NT2/D1 (cell line): ENCODE results near the gene TUBA1C.

Experiments
- DNase-seq: peaks from one replicate; pipeline ENCODE4 v3.0.0-alpha.2; 2011; ENCODE audit warnings: low read depth, low spot score
- H3K27me3 ChIP-seq: 2 replicates; pipeline ENCODE4 v1.6.0; 2011; ENCODE audit warnings: mild to moderate bottlenecking; ENCODE audit not compliant: insufficient read length, insufficient read depth
- H3K36me3 ChIP-seq: 2 replicates; pipeline ENCODE4 v1.6.1; 2011; ENCODE audit warnings: mild to moderate bottlenecking, low read length, mixed read lengths; ENCODE audit not compliant: insufficient read depth, insufficient read length
- H3K4me1 ChIP-seq: 2 replicates; pipeline ENCODE4 v1.5.1; 2011; ENCODE audit not compliant: insufficient read depth, insufficient read length
- H3K4me3 ChIP-seq: 2 replicates; pipeline ENCODE4 v1.5.1; 2011; ENCODE audit warnings: low read depth; ENCODE audit not compliant: insufficient read length
- H3K9ac ChIP-seq: 2 replicates; pipeline ENCODE4 v1.6.0; 2011; ENCODE audit warnings: low read depth; ENCODE audit not compliant: insufficient read length
- H3K9me3 ChIP-seq: 2 replicates; pipeline ENCODE4 v1.5.1; 2011; ENCODE audit warnings: mild to moderate bottlenecking, low read length; ENCODE audit not compliant: insufficient read depth
- SUZ12 ChIP-seq: IDR thresholded peaks from 2 replicates; pipeline ENCODE4 v1.6.1; 2011; ENCODE audit not compliant: insufficient read length, insufficient read depth; ENCODE audit errors: extremely low read depth
- YY1 ChIP-seq: IDR thresholded peaks from 2 replicates; pipeline ENCODE4 v1.6.1; 2011; ENCODE audit not compliant: insufficient read length, insufficient read depth
- ZNF274 ChIP-seq: IDR thresholded peaks from 2 replicates; pipeline ENCODE4 v1.6.1; 2011; ENCODE audit warnings: mild to moderate bottlenecking, low read depth, low read length

TUBA1C gene

DNA sequence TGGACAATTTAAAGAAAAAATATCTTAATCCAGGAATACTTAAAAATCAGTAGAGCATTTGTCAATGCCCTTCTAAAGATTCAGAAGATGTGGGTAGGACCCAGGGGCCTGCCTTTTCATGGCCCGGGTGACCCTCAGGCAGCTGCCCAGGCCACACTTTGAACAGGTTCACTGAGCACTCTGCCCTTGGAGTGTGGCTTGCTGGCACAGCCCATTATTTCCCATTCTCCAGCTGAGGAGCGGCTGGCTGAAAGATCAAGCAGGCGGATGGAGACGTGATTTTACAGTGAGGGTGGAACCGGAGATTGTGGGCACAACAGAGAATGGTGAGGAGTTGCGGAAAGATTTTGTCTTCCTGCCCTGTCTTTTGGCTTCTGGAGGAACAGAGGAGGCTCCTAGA lies 23.0 kb downstream of the TUBA1C start:
- Histone ChIP-seq H3K36me3 (no peaks in the 10 kb centered on the region), H3K4me3 (no peak overlapping the region), H3K9me3 (peaks cover 9% of the 10 kb centered on the region; the same call in 1 of the 2 replicates), H3K4me1 (peaks cover 12% of the 10 kb centered on the region), H3K27me3 (no peaks in the 10 kb centered on the region), H3K9ac (no peak overlapping the region)
- no peak for DNase-seq
- TF ChIP-seq ZNF274 (no peak), YY1 (no peak), SUZ12 (no peak)

DNA sequence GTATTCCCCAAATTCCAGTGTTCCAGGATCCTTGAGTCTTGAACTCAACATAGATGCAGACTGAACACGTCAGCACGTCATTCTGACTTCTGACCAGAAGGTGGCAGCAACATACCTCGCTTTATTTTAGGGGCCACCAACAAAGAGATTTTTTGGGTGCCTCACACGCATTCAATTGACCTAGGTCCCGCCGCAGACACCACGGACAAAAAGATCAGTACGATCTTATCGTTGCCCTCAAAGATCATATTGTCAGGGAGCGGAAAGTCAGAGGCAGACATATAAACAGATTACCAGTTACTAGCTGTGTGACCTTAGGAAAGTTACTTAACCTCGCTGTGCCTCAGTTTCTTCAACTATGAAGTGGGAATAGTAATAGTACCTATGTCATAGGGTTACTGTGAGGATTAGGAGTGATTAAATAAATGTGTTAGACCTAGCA lies 23.6 kb downstream of the TUBA1C start:
- TF ChIP-seq SUZ12: no peak
- no peak for TF ChIP-seq ZNF274
- TF ChIP-seq YY1: no peak
- peak; percentile 62 for DNase-seq
- no peak overlapping the region for H3K9ac ChIP-seq
- H3K4me3 ChIP-seq: no peak overlapping the region
- peaks cover 9% of the 10 kb centered on the region; the same call in 1 of the 2 replicates for H3K9me3 ChIP-seq
- H3K4me1 ChIP-seq: peaks cover 17% of the 10 kb centered on the region
- H3K36me3 ChIP-seq: no peaks in the 10 kb centered on the region
- H3K27me3 ChIP-seq: no peaks in the 10 kb centered on the region

DNA sequence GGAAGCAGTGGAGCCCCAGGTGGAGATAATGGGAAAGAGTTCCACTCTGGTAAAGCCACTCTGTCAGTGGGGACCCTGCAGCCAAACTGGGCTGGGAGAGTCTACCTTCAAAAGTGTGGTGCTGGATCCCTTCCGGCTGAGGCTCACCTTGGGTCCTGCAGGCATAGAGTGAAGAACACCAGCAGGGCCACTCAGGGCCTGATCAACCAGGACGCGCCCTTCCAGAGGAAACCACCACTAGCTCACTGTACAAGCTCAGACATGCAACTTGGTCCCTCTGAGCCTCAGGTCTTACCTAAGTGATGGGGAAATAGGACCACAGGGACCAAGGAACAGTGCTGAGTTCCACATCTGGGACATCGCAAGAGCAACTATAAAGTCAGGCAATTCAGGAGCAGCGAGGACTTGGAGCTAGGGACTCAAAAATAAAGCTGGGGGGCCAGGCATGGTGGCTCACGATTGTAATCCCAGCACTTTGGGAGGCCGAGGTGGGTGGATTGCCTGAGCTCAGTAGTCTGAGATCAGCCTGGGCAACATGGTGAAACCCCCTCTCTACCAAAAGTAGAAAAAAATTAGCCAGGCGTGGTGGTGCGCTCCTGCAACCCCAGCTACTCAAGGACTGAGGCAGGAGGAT lies 24.2 kb downstream of the TUBA1C start:
- Histone ChIP-seq H3K9me3 (0 out of 2 replicates have a peak, but pooled peaks cover 4% of the 10 kb centered on the region), H3K4me1 (peaks cover 18% of the 10 kb centered on the region), H3K9ac (peak overlapping the region; percentile 36), H3K4me3 (no peak overlapping the region), H3K27me3 (no peaks in the 10 kb centered on the region), H3K36me3 (no peaks in the 10 kb centered on the region)
- TF ChIP-seq SUZ12: no peak
- no peak for TF ChIP-seq YY1
- no peak for TF ChIP-seq ZNF274
- no peak for DNase-seq

GRCh38 chr12:49292729-49293055 lies 27.8 kb downstream of the TUBA1C start:
- no peak overlapping the region for H3K4me3 ChIP-seq
- peaks cover 16% of the 10 kb centered on the region; the same call in 1 of the 2 replicates for H3K9me3 ChIP-seq
- H3K9ac ChIP-seq: peak overlapping the region; percentile 46
- no peak for DNase-seq
- peaks cover 24% of the 10 kb centered on the region for H3K27me3 ChIP-seq
- peaks cover 38% of the 10 kb centered on the region for H3K4me1 ChIP-seq
- H3K36me3 ChIP-seq: no peaks in the 10 kb centered on the region
- TF ChIP-seq ZNF274 (no peak), SUZ12 (no peak), YY1 (no peak)

DNA sequence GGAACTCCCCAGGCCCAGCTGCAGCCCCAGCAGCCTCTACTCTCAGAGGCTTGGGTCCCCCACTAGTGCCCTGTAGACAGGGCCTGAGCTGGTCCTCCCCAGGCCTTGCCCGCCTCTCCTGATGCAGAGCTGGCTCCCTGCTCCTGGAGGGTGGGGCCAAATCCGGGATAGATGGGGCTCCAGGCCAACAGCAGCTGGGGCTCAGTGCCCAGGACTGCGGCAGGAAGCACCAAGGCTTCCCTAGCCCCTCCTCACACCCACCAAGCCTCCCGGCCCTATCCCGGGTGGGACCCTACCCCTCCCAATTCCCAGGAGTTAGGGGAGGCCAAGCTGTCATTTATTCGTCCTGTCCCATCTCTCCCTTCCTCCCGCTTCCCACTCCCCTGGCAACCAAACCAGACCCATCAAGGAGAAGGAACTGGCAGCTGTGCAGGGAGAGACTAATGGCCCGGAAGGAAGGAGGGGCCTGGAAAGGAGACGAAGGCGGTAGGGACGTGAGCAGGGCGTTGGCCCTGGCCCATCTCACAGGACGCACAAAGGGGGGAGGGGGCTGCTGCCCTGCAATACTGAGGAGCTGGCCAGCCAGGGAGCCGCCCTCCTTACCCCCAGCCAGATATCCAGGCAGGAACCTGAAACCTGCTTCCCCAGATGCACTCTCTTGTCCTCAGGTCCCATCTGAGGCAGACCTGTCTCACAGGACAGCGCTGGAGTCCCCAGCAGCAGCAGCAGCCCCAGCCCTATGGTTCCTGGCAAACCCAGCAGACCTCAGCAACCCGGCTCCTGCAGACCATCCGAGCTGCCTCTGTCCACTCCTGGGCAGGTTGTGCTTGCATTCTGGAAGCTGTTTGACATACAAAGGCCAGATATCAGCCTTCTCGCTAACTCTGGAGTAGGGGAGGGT lies 28.4 kb downstream of the TUBA1C start:
- peak overlapping the region; percentile 46 for H3K9ac ChIP-seq
- H3K27me3 ChIP-seq: peaks cover 30% of the 10 kb centered on the region
- DNase-seq: no peak
- no peak overlapping the region for H3K4me3 ChIP-seq
- peaks cover 38% of the 10 kb centered on the region for H3K4me1 ChIP-seq
- no peaks in the 10 kb centered on the region for H3K36me3 ChIP-seq
- TF ChIP-seq YY1: no peak
- no peak for TF ChIP-seq ZNF274
- no peak for TF ChIP-seq SUZ12
- H3K9me3 ChIP-seq: peaks cover 16% of the 10 kb centered on the region; the same call in 1 of the 2 replicates

GRCh38 chr12:49294086-49294803 lies 29.4 kb downstream of the TUBA1C start:
- DNase-seq: no peak
- peaks cover 35% of the 10 kb centered on the region for H3K4me1 ChIP-seq
- H3K4me3 ChIP-seq: no peak overlapping the region
- no peak for TF ChIP-seq YY1
- TF ChIP-seq SUZ12: no peak
- TF ChIP-seq ZNF274: no peak
- H3K27me3 ChIP-seq: peaks cover 36% of the 10 kb centered on the region
- H3K9me3 ChIP-seq: peaks cover 16% of the 10 kb centered on the region; the same call in 1 of the 2 replicates
- no peaks in the 10 kb centered on the region for H3K36me3 ChIP-seq
- H3K9ac ChIP-seq: no peak overlapping the region

GRCh38 chr12:49294804-49295081 lies 29.9 kb downstream of the TUBA1C start:
- peaks cover 36% of the 10 kb centered on the region for H3K27me3 ChIP-seq
- no peak for DNase-seq
- no peak for TF ChIP-seq ZNF274
- TF ChIP-seq YY1: no peak
- TF ChIP-seq SUZ12: no peak
- peaks cover 35% of the 10 kb centered on the region for H3K4me1 ChIP-seq
- peaks cover 16% of the 10 kb centered on the region; the same call in 1 of the 2 replicates for H3K9me3 ChIP-seq
- no peak overlapping the region for H3K4me3 ChIP-seq
- H3K9ac ChIP-seq: peak overlapping the region; percentile 9
- no peaks in the 10 kb centered on the region for H3K36me3 ChIP-seq
